Astrocyte of the hippocampus (primary cell): Measurements from ENCODE around the gene TSPAN11.
"Not testable (repeated sequence)": the region's sequence is repeated elsewhere in the genome, so short reads cannot be mapped to it uniquely, and the experiment has no call there.

Experiments
- DNase-seq: peaks from one replicate; pipeline ENCODE4 v3.0.0; 2011; ENCODE audit warnings: low read depth, low spot score

TSPAN11 gene

DNA sequence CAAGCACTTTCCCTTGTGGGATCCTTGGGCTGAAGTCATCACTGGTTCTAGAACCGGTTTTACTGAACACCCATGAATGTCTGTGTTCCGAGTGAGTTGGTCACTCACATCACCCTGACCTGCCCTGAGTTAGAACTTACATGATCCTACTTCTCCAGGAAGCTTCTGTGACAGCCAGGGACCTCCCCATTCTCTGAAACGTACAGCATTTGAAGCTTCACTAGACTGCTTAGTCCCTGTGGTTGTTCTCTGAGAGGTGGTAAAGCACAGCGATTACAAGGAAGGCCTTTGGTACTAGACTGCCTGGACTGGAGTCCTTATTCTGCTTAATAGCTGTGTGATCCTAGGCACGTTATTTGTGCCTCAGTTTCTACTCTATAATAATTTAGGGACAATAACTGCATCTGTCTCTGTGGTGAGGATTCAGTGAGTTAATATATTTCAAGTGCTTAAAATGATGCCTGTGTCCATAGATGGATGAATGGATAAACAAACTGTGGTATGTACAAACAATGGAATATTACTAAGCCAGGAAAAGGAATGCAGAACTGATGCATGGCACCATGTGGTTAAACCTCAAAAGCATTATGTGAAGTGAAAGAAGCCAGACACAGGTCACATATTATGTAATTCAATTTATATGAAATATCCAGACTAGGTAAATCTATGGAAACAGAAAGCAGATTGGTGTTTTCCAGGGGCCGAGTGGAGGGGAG lies 92.4 kb downstream of the TSPAN11 start:
- no peak for DNase-seq

DNA sequence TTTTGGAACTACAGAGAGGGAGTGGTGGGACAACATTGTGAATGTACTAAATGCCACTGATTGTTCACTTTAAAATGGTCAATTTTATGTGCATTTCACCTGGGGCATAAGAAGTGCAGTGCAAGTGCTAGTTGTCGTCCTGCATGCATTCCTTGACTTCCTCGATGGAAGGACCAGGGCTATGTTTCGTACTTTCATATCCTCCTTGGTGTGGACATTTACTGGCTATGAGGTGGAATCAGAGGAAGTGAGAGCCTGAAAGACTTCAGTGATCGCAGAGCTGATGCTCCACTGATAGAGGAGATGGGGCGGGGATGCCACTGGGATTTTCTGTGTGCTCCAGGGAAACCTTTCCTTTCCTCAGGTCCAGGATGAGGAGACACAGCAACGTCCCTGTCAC lies 93.0 kb downstream of the TSPAN11 start:
- no peak for DNase-seq

DNA sequence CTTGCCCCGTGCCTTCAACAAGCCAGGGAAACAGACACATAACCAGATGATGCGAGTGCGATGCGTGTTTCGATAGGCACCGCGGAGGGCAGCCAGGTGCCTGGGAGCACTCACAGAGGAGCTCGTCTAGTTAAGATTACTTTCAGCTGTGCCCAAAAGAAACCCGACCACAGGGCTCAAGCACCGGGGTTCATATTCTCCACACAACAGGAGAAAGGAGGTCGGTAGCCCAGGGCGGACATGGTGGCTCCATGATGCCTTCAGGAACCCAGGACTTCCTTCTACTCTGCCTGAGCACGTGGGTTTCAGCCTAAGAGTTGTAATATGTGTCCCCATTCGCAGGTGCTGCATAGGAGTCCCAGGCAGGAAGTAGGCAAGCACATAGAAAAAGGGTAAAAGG lies 93.4 kb downstream of the TSPAN11 start:
- no peak for DNase-seq

DNA sequence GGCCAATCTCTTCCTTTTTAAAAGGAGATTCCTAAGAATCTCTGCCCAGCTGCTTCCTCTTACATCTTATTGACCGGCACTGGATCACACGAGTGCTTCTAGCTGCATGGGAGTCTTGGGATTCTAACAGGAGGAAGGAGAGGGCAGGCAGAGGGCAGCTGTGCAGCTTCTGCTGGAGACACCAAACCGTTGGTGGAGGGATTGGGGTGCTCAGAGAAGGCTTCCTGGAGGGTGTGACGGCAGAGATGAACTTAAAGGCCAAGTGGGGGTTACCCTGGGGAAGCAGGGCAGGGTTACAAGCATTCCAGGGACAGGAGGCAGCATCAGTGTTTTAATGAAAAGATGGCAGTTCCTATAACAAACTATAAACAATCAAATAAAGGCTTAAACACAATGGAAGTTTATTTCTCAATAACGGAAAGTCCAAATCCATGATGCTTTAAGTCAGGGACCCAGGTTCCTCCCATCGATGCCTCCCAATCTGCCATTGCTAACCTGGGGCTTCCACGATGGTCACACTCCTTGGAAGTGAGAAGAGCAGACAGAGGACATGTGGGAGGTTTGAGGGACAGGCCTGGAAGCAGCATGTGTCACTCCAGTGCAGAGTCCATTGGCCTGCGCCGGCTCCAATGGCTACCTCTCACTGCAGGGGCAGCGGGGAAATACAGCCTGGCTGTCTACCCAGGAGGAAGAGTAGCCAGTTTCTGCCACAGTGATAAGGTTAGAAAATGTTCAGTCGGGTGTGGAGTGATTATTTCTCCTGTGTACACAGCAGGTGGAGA lies 94.0 kb downstream of the TSPAN11 start:
- DNase-seq: no peak

DNA sequence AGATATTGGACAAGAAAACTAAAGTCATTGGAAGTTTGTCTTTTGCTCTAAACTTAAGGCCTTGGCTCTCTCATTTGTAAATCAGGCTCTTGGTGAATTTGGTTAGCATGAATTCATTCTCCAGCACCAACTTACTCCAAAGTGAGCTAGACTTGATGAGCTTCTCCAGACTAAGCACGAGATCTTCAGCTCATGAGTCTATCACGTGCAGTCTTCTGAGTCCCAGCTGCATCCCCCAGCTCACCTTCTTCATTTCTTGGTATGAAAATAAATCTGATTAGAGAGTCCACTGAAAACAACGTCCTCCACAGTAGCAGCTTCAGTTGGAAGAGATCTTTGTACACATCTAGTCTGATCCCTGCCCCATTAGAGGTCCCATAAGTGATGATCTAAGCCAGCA lies 94.6 kb downstream of the TSPAN11 start:
- no peak for DNase-seq

DNA sequence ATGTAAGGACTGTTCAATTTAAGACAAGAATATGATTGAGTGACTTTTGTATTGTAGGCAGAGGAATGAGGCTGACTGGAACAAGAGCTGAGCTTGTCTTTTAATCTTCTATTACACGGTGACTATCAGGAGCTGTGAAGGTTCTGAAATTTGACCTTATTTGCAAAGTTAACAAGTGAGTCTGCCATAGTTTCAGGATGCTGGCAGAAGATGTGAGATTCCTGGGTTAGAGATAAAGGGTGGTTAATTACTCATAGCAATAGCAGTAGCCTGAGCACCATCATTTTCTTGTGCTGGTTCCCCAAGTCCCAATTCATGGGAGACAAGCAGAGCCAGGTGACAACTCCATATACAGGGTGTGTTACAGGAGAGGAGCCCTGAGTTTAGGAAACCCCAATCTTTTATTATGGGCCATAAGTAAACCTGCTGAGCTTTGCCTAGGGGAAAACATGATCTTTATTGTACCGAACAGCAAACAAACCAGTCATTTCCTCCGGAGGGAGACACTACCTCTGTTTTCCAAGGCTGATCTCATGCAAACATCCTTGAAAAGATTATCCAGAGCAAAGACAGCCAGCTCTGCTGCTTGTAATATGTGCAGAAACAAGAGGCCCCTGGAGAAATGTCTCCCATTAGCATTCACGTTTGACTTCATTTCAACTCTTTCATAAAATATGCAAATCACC lies 95.4 kb downstream of the TSPAN11 start:
- DNase-seq: peak; percentile 27

DNA sequence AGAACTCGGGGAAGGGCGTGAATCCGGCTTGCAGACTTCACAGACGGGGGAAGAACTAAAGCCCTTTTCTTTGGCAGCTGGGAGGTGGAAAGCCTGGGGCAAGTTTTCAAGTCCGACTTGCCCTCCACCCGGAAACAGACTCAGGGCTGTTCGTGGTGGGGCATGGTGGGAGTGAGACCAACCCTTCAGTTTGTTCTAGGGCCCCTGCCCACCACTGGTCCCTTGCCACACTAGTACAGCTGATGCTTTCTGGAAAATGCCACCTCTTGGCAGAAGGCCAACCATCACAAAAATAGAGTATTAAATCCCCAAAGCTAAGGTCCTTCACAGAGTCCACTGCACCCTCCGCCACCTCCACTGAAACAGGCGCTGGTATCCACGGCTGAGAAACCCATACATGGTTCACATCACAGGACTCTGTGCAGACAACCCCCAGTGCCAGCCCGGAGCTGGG lies 96.8 kb downstream of the TSPAN11 start:
- DNase-seq: no peak

DNA sequence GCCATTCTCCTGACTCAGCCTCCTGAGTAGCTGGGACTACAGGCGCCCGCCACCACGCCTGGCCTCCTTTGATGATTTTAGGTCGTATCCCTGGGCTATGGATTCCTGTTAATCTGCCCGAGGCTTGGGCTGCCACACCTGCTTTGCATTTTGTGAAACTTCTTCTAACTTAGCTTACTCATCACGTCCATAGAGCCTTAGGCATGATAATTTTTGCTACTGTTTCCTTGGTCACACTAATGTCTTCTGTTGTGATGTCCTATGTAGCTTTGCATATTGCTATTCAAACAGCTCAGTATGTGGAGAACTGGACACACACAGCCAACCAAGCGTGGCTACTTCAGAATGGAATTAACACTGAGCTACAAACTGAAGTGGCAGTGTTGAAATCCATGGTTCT lies 99.7 kb downstream of the TSPAN11 start:
- DNase-seq: no peak

DNA sequence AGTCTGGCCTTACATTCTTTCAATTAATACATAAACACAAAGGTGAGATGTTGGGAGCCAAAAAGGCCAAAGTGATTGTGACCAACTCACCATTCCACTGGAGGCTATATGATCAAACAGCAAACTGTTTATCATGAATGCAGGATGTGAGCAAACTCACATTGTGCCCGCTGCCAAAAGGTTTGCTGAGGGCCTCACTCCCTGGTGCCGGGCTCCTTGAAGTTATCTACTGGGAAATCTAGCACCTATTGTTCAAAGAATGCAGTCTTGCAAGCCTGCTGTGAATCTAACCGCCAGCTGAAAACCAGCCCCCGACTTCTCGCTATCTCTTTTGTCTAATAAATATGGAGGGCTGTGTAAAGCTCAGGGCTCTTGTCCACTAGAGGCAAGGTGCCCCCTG lies 100.5 kb downstream of the TSPAN11 start:
- DNase-seq: not testable (repeated sequence)

DNA sequence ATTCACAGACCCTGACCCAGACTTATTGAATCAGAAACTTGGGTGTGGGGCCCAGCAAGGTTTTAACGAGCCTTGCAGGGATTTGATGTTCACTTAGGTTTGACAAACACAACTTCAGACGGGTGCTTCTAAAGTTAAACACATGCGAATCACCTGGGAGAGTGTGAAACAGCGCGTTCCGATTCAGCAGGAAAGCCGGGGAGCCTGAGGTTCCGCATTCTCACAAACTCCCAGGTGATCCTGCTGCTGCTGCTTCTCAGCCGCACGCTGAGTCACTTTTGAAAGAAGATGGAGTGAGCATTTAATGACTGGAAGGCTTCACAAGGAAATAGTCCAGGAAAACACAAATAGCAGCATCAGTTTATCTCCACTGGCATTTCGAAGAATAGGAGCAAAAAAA lies 102.9 kb downstream of the TSPAN11 start:
- no peak for DNase-seq

DNA sequence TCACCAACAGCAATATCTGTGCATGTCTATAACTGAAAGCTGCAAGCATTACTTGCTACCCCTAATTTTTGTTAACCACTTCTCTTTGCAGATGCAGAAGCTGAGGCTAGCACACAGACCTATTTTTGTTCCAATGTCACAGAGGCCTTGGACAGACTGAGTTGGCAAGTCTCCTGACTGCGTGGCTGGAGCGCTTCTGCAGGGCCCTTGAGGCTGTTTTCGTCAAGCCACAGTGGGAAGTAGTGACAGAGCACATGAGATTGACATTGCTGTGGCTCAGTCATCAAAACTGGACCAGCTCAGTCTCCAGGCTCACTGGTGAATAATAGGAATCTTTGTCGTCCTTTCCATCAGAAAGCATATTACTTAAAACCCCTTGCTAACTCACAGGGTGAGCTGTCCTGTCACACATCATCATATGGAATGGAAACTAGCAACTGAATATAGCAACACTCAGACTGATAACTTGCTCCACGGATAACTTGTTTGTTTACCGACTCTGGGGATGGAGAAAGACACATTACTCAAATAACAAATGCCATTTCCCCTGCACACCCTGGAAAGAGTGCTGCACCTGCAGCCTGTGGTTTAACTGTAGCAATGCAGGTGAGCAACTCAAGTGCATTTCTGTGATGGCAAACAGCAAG lies 103.5 kb downstream of the TSPAN11 start:
- no peak for DNase-seq

DNA sequence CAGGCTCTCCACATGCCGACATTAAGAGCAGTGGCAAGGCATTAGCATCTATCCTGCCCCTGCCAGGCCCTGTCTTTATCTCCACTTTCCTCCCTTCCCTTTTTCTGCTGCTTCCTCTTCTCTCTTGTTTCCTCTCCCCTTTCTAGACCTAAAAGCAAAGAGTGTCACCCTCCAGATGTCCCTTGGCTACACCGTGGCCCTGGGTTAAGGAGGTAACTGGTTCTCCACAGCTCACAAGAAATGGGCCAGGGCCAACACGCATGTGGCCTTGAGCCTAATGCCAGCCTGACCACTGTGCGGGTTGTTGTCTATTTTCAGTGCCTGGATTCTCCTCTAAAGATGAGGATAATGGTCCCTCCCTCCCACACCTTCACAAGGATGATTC lies 105.4 kb downstream of the TSPAN11 start:
- no peak for DNase-seq

DNA sequence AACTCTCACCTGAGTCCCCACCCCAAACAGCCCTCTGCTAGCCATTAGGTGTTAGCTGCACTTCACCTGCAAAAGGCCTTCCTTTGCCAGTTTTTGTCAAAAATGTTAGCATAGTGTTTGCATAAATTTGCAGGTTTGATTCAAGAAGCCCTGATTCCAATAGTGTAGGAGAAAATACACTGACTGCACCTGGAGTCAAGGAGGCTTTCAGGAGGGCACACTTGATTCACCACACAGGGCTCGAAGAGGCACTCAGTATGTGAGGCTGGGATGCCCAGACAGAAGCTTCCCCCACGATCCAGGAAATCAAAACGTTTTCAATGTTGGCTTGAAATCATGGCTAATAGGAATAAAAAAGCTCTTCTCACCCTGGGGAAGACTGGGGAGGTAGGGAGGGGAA lies 106.6 kb downstream of the TSPAN11 start:
- DNase-seq: no peak

DNA sequence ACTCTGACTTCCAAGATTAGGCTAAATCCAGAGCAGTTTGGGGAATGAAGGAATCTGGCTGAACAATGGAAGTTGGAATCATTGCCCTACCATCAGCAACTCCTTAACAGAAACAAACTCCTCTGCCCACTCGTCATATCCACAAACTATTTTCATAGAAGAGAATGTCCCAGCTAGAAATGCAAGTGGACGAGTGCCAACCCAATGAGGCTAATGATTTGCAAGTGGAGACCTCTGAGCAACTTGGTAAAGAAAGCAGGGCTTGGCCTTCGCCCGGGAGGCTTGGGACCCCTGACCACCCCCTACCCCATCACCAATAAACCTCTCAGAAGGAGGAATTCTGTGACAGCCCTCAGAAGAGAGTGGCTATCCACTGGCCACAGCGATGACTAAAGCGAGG lies 107.1 kb downstream of the TSPAN11 start:
- peak; percentile 32 for DNase-seq

DNA sequence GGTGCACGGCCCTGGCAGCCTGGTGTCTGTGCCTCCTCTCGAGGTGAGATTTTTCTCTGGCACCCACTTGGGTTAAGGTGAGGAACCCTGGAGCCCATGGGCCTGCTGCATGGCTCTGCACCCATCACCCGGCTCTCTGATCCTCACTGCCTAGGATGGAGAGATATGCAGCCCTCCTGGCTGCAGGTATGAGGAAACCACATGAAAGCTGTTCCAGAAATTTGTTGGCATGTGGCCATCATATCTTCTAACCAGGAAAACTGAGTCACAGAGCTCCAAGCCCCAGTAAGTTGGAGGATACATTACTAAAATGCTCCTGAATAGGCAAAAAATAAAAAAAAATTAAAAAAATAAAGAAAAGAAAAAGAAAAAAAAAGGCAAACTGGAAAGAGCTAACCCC lies 107.8 kb downstream of the TSPAN11 start:
- DNase-seq: peak; percentile 28

DNA sequence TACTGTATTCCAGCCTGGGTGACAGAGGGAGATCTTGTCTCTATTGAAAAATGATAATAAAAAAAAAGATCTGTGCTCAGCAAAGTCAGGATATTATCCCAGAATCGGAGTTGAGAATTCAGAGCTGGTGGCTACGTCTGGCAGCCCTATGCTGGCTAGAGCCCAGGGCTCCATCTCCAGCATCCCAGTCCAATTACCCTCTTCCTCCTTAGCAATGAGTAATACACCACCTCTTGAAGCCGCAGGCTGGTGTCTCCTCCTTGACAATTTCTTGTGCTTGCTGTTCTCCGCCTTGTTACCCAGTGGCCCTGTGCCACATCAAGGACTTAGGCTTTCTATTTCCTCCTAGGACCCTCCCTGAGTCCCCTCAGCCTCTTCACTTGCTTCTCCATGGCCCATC lies 108.7 kb downstream of the TSPAN11 start:
- no peak for DNase-seq

DNA sequence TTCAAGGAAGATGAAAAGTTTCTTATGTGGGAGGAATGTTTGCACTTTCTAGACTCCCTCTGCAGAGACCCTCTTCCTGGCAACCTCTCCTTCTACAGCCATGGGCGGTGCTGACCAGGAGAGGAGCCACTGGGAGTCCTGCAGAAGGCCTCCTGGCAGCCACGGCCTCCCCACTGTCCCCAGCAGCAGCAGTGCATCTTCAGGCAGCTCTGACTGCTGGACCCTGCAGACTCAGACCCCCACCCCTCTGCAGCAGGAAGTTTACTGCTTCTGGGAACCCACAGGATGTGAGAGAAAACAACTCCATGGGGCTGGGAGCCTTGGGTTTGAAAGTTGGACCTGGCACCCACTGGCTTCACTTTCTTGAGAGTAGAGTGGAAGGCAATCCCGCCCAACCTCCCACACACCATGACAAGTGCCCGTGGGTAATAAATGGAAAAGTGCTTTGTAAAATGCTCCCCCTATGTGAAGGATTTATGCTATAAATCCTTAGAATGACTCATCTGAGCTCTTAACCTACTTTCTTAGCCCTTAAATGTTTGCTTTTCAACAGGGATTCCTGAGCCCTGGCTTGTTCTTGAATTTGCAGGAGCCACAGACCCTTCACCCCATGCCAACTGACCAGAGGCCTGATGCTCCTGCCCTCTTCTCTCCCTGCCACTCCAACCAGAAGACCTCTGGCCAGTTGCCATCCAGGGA lies 109.6 kb downstream of the TSPAN11 start:
- DNase-seq: no peak

DNA sequence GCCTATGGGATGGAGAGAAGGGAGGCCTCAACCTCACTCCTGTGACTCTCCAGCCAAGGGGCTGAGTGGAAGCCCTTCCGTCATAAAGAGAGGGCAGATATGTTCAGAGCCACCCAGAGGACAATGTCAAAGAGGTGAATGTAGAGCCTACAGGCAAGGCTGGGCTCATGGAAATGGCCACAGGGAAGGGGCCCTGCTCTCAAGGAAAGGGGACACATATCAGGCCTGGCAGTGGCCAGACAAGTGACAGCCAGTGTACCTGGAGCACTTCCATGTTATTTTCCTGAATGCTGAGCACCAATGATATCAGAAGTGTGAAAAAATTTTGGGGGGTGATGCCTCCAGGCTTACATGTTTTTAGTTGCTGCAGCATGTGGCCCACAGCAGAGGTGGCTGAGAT lies 110.5 kb downstream of the TSPAN11 start:
- no peak for DNase-seq

DNA sequence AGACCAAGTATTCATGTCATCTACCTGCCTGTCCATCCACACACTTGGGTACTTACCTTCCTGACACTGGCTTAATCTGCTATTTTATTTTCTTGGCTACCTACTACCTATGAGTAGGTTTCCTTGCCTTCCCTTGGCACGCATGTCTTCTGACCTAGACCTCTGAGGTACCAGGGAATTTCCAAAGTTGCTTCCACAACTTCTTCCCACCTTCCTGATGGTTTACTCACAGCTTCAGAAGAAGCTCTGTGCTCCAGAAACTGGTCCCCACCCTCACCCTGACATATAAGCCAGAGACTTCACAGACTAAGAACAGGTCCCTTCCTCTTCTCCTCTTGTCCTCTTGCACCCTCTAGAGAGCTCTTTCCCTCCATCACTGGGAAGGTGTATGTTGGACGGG lies 111.4 kb downstream of the TSPAN11 start:
- no peak for DNase-seq

DNA sequence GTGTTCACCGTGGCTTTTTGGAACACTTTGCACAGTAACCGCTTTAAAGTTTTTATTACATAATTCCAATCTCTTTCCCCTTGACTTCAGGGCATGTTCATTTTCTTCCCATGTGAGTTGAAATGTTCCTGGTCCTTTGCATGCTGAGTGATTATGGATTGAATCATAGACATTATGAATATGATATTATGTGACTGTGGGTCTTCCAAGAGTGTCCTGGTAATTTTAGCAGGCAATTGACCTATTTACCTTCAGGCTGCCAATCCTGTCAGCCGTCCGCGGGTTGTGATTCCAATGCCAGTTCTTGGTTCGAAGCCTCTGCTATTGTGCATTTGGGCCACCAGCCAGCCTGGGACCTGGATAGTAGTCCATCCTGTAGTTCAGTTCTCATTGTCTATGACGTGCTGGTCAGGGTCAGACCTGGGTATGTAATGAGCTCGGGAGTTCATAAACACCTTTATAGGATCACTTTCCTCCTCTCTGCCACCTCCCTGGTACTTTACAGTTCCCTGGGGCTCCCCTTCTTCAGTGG lies 114.6 kb downstream of the TSPAN11 start:
- no peak for DNase-seq
